ENCODE results near the gene TBC1D20. TPM values are rescaled to one million over a fixed set of nuclear protein-coding genes. Genes with fewer than 3 reads are reported as not detected.

TBC1D20 gene
- total RNA-seq, 1 donor = 64.8 TPM

DNA sequence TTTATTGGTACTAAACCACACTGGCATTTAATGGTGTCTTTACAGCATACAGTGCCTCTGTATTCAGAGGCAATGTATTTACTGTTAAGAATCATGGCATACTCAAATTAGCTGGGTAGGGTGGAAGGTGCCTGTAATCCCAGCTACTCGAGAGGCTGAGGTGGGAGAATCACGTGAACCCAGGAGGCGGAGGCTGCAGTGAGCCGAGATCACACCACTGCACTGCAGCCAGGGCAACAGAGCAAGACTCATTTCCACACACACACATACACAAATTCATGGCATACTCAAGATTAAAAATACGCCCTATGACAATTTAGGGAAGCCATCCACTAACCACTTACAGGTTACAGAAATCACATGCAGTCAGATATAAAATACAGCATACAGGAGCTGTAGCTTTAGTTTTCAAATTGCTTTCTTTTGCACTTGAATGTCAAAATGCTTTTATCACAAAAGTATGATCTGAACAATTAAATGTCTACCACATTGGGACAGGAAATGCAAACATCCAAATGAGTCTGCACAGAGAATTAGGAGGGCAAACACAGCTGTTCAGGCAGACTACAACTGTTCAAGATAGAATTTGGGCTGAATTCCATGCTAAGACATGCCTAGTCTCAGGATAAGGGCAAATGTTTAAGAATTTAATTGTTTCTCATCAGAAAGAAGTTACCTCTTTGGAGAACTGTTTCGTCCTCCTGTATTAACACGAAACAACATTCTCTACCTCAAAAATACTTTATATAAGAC is 44.8 kb upstream of the TBC1D20 start:
- H3K4me3 ChIP-seq (ENCODE audit: insufficient read depth, low read length) = no peak overlapping the region
- peaks cover 53% of the 10 kb centered on the region for H3K36me3 ChIP-seq (ENCODE audit: insufficient read depth, low read length)
- H3K27me3 ChIP-seq (ENCODE audit: insufficient read depth, low read length) = no peaks in the 10 kb centered on the region
- H3K79me2 ChIP-seq (ENCODE audit: insufficient read depth, low read length) = peaks cover 67% of the 10 kb centered on the region
- H3K27ac ChIP-seq (ENCODE audit: low read depth, low read length) = no peak overlapping the region
- H3K9me3 ChIP-seq (ENCODE audit: low read depth, low read length) = no peaks in the 10 kb centered on the region
- DNase-seq (ENCODE audit: insufficient read length, low spot score, missing footprints) = no peak
- H2AFZ ChIP-seq (ENCODE audit: low read length) = no peak overlapping the region
- TF ChIP-seq, protein P1, sequence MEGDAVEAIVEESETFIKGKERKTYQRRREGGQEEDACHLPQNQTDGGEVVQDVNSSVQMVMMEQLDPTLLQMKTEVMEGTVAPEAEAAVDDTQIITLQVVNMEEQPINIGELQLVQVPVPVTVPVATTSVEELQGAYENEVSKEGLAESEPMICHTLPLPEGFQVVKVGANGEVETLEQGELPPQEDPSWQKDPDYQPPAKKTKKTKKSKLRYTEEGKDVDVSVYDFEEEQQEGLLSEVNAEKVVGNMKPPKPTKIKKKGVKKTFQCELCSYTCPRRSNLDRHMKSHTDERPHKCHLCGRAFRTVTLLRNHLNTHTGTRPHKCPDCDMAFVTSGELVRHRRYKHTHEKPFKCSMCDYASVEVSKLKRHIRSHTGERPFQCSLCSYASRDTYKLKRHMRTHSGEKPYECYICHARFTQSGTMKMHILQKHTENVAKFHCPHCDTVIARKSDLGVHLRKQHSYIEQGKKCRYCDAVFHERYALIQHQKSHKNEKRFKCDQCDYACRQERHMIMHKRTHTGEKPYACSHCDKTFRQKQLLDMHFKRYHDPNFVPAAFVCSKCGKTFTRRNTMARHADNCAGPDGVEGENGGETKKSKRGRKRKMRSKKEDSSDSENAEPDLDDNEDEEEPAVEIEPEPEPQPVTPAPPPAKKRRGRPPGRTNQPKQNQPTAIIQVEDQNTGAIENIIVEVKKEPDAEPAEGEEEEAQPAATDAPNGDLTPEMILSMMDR (IDR thresholded peaks at IDR 0.05; ENCODE audit: extremely low read depth, low read depth, low read length) = no peak
- H3K4me1 ChIP-seq (ENCODE audit: insufficient read depth, low read length) = peaks cover 8% of the 10 kb centered on the region
- no peak overlapping the region for H3K4me2 ChIP-seq (ENCODE audit: insufficient read depth, low read length)
- peaks cover 57% of the 10 kb centered on the region for H4K20me1 ChIP-seq (ENCODE audit: insufficient read depth, low read length)

DNA sequence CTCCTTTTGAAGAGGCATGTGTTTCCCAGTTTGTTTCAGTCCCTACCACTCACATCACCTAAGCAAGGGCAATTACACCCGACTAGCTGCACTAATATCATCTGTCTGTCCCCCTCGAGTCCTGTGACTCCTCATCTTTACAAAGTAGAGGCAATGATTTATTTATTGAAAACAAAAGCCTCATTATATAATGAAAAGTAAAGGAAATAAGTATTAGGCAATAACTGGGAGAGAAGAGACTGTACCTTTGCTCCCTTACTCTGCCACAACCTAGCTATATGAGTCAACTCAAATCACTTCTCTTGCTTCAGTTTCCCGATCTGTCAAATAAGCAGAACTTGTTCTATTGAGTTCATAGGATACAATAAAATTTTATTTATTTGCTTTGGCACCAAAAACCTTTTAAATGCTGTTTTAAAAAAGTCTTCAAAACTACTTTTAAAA is 42.3 kb upstream of the TBC1D20 start:
- Histone ChIP-seq H3K9me3 (ENCODE audit: low read depth, low read length) (no peaks in the 10 kb centered on the region), H3K27me3 (ENCODE audit: insufficient read depth, low read length) (no peaks in the 10 kb centered on the region), H3K4me3 (ENCODE audit: insufficient read depth, low read length) (no peak overlapping the region), H3K79me2 (ENCODE audit: insufficient read depth, low read length) (peaks cover 42% of the 10 kb centered on the region), H4K20me1 (ENCODE audit: insufficient read depth, low read length) (peaks cover 38% of the 10 kb centered on the region), H2AFZ (ENCODE audit: low read length) (no peak overlapping the region), H3K36me3 (ENCODE audit: insufficient read depth, low read length) (peaks cover 70% of the 10 kb centered on the region), H3K4me2 (ENCODE audit: insufficient read depth, low read length) (no peak overlapping the region), H3K27ac (ENCODE audit: low read depth, low read length) (no peak overlapping the region), H3K4me1 (ENCODE audit: insufficient read depth, low read length) (peaks cover 8% of the 10 kb centered on the region)
- TF ChIP-seq, protein P1 (IDR thresholded peaks at IDR 0.05; ENCODE audit: extremely low read depth, low read depth, low read length) = no peak
- no peak for DNase-seq (ENCODE audit: insufficient read length, low spot score, missing footprints)

DNA sequence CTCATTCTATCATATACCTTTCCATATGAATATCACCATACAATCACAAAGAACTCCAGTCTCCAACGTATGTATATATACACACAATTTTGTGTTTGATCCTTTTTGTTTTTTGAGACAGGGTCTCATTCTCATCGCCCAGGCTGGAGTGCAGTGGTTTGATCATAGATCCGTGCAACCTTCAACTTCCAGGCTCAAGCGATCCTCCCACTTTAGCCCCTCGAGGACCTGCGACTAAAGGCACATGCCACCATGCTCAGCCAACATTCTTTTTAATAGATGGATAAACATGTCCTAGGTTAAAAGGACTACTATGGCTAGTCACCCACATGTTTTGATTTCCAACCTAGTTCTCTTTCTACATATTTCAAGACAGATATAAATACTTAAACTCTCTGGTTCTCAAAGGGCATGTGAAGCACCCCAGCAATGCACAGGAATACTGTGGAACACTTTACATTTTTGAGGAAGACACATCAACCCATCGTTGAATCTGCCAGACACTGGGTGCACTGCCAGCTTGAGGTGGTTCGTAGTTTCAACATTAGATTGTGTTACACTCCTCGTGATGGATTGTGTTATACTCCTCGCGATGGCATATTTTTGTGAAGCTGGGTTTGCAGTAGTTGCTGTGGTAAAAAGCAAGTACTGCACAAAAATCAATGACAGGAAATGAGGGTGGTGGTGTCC is 40.9 kb upstream of the TBC1D20 start:
- TF ChIP-seq, protein P1 (IDR thresholded peaks at IDR 0.05; ENCODE audit: extremely low read depth, low read depth, low read length) = no peak
- H3K27ac ChIP-seq (ENCODE audit: low read depth, low read length) = no peak overlapping the region
- H3K9me3 ChIP-seq (ENCODE audit: low read depth, low read length) = no peaks in the 10 kb centered on the region
- H3K27me3 ChIP-seq (ENCODE audit: insufficient read depth, low read length) = no peaks in the 10 kb centered on the region
- H4K20me1 ChIP-seq (ENCODE audit: insufficient read depth, low read length) = peaks cover 23% of the 10 kb centered on the region
- no peak for DNase-seq (ENCODE audit: insufficient read length, low spot score, missing footprints)
- H2AFZ ChIP-seq (ENCODE audit: low read length) = no peak overlapping the region
- H3K4me1 ChIP-seq (ENCODE audit: insufficient read depth, low read length) = peaks cover 2% of the 10 kb centered on the region
- peaks cover 81% of the 10 kb centered on the region for H3K36me3 ChIP-seq (ENCODE audit: insufficient read depth, low read length)
- peaks cover 28% of the 10 kb centered on the region for H3K79me2 ChIP-seq (ENCODE audit: insufficient read depth, low read length)
- H3K4me3 ChIP-seq (ENCODE audit: insufficient read depth, low read length) = no peak overlapping the region
- no peak overlapping the region for H3K4me2 ChIP-seq (ENCODE audit: insufficient read depth, low read length)

GRCh38 chr20:497979-498378 is 35.6 kb upstream of the TBC1D20 start:
- no peak for DNase-seq (ENCODE audit: insufficient read length, low spot score, missing footprints)
- Histone ChIP-seq H3K4me3 (ENCODE audit: insufficient read depth, low read length) (no peak overlapping the region), H3K27ac (ENCODE audit: low read depth, low read length) (no peak overlapping the region), H3K9me3 (ENCODE audit: low read depth, low read length) (no peaks in the 10 kb centered on the region), H3K79me2 (ENCODE audit: insufficient read depth, low read length) (peaks cover 4% of the 10 kb centered on the region), H3K36me3 (ENCODE audit: insufficient read depth, low read length) (peaks cover 87% of the 10 kb centered on the region), H3K4me1 (ENCODE audit: insufficient read depth, low read length) (peaks cover 3% of the 10 kb centered on the region), H3K27me3 (ENCODE audit: insufficient read depth, low read length) (no peaks in the 10 kb centered on the region), H2AFZ (ENCODE audit: low read length) (no peak overlapping the region), H3K4me2 (ENCODE audit: insufficient read depth, low read length) (no peak overlapping the region), H4K20me1 (ENCODE audit: insufficient read depth, low read length) (peaks cover 1% of the 10 kb centered on the region)
- TF ChIP-seq, protein P1 (IDR thresholded peaks at IDR 0.05; ENCODE audit: extremely low read depth, low read depth, low read length) = no peak
